ENCODE measurements around the gene HOXC9.

The HOXC9 gene

DNA sequence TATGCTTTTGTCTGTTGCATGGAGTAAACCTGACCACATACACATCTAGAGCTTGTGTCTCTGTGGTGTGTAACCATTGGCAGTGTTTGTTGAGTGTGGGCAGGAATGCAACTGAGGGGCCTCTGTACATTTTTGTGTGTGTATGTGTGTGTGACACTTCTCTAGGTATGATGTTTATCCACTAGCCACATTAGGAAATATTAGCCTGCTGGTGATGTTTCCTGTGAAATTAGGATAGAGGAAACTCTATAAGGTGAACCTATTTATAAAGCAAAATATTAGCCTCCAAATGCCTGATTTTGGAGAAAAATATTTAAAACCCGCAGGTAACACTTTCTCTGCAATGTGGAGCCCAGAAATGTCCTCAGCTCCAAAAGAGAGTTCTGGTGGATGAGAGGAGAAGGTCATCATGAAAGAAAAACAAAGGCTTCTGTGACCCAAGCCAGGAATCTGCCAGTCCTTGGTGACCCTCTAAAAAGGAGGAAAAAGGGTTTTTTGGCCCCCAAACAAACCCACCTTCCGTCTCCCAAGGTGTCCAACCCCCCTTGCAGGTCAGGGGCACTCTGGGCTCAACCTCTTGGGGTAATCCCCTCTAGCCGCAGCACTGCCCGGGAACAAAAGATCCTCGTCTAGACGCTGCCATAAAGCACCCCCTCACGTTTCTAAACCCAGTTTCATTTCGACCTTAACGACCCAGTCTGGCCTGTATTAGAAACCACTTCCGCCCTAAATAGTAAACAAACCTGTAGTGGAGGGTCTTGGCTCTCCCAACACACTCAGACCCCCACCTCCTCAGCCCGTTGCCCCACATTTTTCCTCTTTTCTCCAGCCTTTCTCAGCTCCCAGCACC, 22.1 kb upstream of the HOXC9 start:
- no peak for DNase-seq (ENCODE audit: extremely low read depth, low read depth)
- TF ChIP-seq, protein P1, sequence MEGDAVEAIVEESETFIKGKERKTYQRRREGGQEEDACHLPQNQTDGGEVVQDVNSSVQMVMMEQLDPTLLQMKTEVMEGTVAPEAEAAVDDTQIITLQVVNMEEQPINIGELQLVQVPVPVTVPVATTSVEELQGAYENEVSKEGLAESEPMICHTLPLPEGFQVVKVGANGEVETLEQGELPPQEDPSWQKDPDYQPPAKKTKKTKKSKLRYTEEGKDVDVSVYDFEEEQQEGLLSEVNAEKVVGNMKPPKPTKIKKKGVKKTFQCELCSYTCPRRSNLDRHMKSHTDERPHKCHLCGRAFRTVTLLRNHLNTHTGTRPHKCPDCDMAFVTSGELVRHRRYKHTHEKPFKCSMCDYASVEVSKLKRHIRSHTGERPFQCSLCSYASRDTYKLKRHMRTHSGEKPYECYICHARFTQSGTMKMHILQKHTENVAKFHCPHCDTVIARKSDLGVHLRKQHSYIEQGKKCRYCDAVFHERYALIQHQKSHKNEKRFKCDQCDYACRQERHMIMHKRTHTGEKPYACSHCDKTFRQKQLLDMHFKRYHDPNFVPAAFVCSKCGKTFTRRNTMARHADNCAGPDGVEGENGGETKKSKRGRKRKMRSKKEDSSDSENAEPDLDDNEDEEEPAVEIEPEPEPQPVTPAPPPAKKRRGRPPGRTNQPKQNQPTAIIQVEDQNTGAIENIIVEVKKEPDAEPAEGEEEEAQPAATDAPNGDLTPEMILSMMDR (IDR thresholded peaks at IDR 0.05; ENCODE audit: low read depth, low read length) = no peak

DNA sequence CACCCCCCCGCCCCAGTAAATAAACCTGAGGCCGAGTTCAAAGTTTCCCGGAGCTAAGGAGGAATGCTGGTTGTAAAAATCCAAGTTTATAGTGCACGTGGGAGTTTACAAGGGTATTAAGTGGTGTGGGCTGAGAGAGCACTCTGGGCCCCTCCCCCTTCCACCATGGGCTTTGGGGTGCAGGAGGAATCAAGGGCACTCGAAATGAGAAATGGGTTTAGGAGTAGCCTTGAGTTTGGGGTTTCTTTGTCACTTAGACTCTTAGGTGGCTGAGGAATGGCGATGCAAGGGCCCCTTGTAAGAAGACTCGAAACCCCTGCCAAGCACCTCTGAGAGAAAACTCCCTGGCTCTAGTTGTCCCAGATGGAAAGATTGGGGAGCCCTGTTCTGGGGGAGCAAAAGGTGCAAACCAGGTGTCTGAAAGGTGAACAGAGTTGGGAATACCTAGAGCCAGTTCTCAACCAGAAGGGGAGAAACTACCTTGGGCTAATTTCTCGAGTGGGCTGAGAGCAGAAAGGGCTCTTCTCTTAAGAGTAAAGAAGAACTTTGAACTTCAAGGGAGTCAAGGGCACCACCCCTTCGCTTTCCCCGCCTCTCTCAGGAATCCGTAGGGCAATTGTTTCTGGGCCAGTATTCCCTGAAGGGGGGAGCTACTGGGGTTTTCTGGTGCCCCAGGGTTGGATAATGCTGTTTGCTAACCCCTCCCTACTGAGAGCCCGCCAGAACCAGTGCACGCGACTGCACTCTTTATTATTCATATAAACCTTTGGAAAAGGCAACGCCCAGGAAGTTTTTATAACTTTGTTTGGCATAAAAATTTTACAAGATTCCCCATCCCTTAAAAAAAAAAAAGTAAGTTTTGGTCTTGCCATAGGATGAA, 21.2 kb upstream of the HOXC9 start:
- TF ChIP-seq, protein P1 (IDR thresholded peaks at IDR 0.05; ENCODE audit: low read depth, low read length) = no peak
- DNase-seq (ENCODE audit: extremely low read depth, low read depth) = no peak

DNA sequence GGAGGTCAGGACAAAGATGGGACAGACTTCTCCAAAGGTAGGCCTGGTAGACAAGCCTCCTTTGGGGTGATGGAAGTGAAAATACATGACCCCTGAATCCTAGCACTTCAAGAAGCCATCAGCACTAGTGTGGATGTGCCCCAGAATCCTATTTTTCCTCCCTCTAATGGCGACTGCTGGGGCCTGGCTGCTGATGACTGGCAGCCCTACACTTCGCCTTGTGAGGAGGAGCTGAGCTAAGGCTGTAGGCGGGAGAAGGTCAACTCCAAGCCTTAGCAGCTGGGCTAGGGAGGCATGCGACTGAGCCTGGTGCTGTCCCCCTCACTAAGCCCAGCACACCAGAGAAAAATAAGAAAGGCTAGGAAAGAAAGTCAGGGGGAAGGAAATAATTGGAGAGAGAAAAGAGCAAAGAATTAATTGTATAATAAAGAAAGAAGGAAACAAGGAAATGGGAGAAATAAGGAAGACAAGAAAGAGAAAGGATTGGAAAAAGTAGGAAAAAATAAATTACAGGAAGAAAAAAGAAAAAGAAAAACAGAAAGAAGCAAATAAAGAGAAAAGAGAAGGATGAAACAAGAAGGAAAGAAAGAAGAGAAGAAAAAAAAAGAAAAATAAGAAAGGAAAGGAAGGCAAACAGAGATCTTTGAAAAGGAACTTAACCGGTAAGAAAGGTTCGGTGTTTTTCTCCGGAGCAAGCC, 19.7 kb upstream of the HOXC9 start:
- no peak for DNase-seq (ENCODE audit: extremely low read depth, low read depth)
- TF ChIP-seq, protein P1 (IDR thresholded peaks at IDR 0.05; ENCODE audit: low read depth, low read length) = no peak

DNA sequence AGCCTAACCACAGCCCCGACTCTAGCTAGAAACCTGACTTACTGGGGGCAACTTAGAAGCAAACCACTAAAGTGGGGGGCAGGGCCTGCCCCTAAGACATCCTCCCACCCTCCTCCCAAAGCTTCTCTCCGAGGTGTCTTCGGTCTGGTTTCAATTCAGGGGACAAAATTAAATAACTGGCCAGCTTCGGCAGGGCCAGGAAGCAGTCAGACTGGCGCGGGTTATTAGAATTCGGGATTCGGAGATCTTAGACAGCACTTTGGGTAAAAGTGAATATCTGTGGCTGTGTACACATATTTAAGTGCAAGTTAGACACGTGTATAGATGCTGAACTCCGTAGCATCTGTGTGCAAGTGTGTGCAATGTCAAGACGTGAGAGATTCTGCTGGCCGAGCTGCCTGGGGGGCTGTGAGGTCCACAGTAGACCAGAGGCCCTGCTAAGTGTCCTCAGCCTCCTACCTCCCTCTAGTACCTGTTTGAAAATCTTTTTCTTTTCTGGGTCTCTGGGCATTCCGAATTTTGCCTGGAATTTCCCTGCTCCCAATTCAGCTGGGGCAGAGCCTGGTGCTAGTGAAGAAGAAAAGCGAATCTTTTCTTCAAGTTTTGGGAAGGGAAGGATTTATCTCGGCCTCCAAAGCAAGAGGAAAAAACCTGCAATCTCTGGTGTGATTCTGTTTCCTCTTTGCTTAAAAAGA, 19.0 kb upstream of the HOXC9 start:
- TF ChIP-seq, protein P1 (IDR thresholded peaks at IDR 0.05; ENCODE audit: low read depth, low read length) = no peak
- DNase-seq (ENCODE audit: extremely low read depth, low read depth) = no peak

DNA sequence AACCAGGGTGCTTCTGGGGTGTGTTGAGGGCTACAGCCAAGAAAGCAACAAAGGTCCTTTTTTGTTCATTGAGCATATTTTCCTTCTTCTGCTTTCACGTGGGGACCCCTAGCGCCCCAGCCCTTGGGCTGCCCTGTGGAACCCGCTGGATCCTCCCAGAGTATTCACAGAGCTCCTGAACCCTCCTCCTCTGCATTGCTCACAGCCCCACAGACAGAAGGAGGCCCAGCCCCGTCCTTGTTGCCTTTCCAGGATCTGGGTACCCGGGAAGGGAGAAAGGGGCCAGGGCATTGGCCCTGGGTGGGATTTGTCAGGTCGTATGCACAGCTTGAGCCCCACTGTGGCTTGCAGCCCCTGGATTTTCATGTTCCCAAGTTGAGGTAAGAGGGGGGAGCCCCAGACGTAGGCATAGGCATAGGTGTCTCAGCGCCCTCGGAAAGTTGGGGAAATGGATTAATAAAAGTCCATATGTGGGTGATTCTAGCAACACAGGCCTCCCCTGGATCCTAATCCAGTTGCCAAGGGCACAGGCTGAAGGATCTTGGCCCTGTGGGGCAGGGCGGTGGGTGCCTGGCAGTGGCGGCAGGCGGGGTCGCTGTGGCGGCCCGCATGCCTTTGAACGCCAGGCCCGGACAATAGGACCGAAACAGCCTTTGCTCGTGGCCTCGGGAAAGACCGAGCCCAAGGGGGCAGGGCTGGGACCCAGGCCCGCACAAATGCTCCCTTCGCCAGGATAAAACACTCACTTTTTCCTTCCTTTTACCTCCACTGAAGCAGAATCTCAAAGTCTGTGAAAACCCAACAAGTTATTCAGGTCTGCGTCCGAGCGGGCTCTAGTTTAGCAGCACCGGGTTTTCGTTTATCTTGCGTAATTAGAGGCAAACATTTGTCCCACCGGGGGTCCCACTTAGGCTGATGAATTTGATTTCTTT, 18.1 kb upstream of the HOXC9 start:
- DNase-seq (ENCODE audit: extremely low read depth, low read depth) = no peak
- TF ChIP-seq, protein P1 (IDR thresholded peaks at IDR 0.05; ENCODE audit: low read depth, low read length) = no peak
